ENCODE measurements around the gene CBX7.

GRCh38 chr22:39094717-39095389 lies 57.6 kb downstream of the CBX7 start:
- TF ChIP-seq ZNF274 (IDR thresholded peaks at IDR 0.05; ENCODE audit: low read depth, low read length) (no peak), YY1 (IDR thresholded peaks at IDR 0.05; ENCODE audit: insufficient read depth, insufficient read length) (no peak), SUZ12 (IDR thresholded peaks at IDR 0.05; ENCODE audit: extremely low read depth, insufficient read depth, insufficient read length) (no peak)
